ENCODE results near the gene RAB42. TPM values are rescaled to one million over a fixed set of nuclear protein-coding genes. Genes with fewer than 3 reads are reported as not detected.
"Not testable (repeated sequence)": the region's sequence is repeated elsewhere in the genome, so short reads cannot be mapped to it uniquely, and the experiment has no call there.

Gene RAB42
- 1 to 10 TPM in 5 of 8 experiments, under 1 TPM in 3; 0.36 to 1.9 (median 1.1) TPM for total RNA-seq

GRCh38 chr1:28591708-28592320 lies at the start of gene RAB42:
Gene RAB42 (plus strand): TSS chr1:28592265. CDS start chr1:28592512, 247 bp downstream.
- Histone ChIP-seq H3K27ac (no peak within 1 kb of the TSS), H3K4me1 (replicated peaks in 1 of 2) (peaks cover 4 to 6% of the 10 kb centered on the region in 2 donors), H3K4me3 (peak within 1 kb of the TSS; percentile 22 to 41 (median 36))
- in situ Hi-C loops (cut with MboI; ENCODE audit: low pct_unique_long_range_greater_than_20kb in 2 of 9, low sequenced_read_pairs in 9 of 9, unreplicated experiment in 9 of 9): loop anchor here in 1 of 9 experiments (25.0 kb wide), 1 partner anchor 230 kb away; the partner anchor contains the start of gene PHACTR4
- ATAC-seq (replicated peaks in 6 of 8): peak; percentile 4 to 53 (median 48)
- WGBS, 10 experiments: 46 to 90% (median 60%) methylated on average over 1 to 7 of the region's 13 CpGs; no CpG with 5 or more reads in 3 of the 10 experiments

GRCh38 chr1:28545246-28545628 lies 46.8 kb upstream of the RAB42 start:
- in situ Hi-C loops (cut with MboI; ENCODE audit: low pct_unique_long_range_greater_than_20kb in 2 of 9, low sequenced_read_pairs in 9 of 9, unreplicated experiment in 9 of 9): no loop called here
- Histone ChIP-seq H3K4me1 (replicated peaks in 1 of 2) (no peaks in the 10 kb centered on the region), H3K4me3 (no peak overlapping the region), H3K27ac (no peak overlapping the region)
- 71 to 100% (median 96%) methylated on average over 1 to 4 of the region's 4 CpGs; no CpG with 5 or more reads in 3 of the 10 experiments for WGBS, 10 experiments
- no peak for ATAC-seq (replicated peaks in 6 of 8)

- in situ Hi-C loops (cut with MboI; ENCODE audit: low pct_unique_long_range_greater_than_20kb in 2 of 9, low sequenced_read_pairs in 9 of 9, unreplicated experiment in 9 of 9): no loop called here
- H3K4me3 ChIP-seq: no peak overlapping the region
- 30 to 88% (median 76%) methylated on average over 1 to 3 of the region's 3 CpGs; no CpG with 5 or more reads in 2 of the 10 experiments for WGBS, 10 experiments
- ATAC-seq (replicated peaks in 6 of 8): no peak
- H3K27ac ChIP-seq: no peak overlapping the region
- H3K4me1 ChIP-seq (replicated peaks in 1 of 2): peaks cover 0 to 3% of the 10 kb centered on the region in 2 donors
Measured at GRCh38 chr1:28548318-28548717, 43.7 kb upstream of the RAB42 start.

GRCh38 chr1:28551381-28551780 lies 40.7 kb upstream of the RAB42 start:
- in situ Hi-C loops (cut with MboI; ENCODE audit: low pct_unique_long_range_greater_than_20kb in 2 of 9, low sequenced_read_pairs in 9 of 9, unreplicated experiment in 9 of 9): no loop called here
- Histone ChIP-seq H3K4me3 (no peak overlapping the region), H3K27ac (no peak overlapping the region), H3K4me1 (replicated peaks in 1 of 2) (peaks cover 5 to 8% of the 10 kb centered on the region in 2 donors)
- no peak for ATAC-seq (replicated peaks in 6 of 8)
- WGBS, 10 experiments: 60 to 100% (median 94%) methylated on average over 1 to 5 of the region's 6 CpGs; no CpG with 5 or more reads in 2 of the 10 experiments

GRCh38 chr1:28552758-28553663 lies 39.1 kb upstream of the RAB42 start, which contains the start of gene TRNAU1AP:
Gene TRNAU1AP (plus strand): TSS chr1:28553085. CDS start chr1:28553111, 26 bp downstream.
- ATAC-seq (replicated peaks in 6 of 8): peak; percentile 88 to 94 (median 92)
- H3K27ac ChIP-seq: peak within 1 kb of the TSS; percentile 71 to 83
- peaks cover 5 to 8% of the 10 kb centered on the region in 2 donors for H3K4me1 ChIP-seq (replicated peaks in 1 of 2)
- peak within 1 kb of the TSS; percentile 52 to 83 (median 67) for H3K4me3 ChIP-seq
- in situ Hi-C loops (cut with MboI; ENCODE audit: low pct_unique_long_range_greater_than_20kb in 2 of 9, low sequenced_read_pairs in 9 of 9, unreplicated experiment in 9 of 9): no loop called here
- 0 to 2% (median 0%) methylated on average over 1 to 41 of the region's 63 CpGs; no CpG with 5 or more reads in 3 of the 10 experiments for WGBS, 10 experiments

- no peak for ATAC-seq (replicated peaks in 6 of 8)
- H3K4me3 ChIP-seq: no peak overlapping the region
- no peaks in the 10 kb centered on the region for H3K4me1 ChIP-seq (replicated peaks in 1 of 2)
- H3K27ac ChIP-seq: no peak overlapping the region
- 50 to 100% (median 91%) methylated on average over 1 to 3 of the region's 3 CpGs; no CpG with 5 or more reads in 1 of the 10 experiments for WGBS, 10 experiments
- in situ Hi-C loops (cut with MboI; ENCODE audit: low pct_unique_long_range_greater_than_20kb in 2 of 9, low sequenced_read_pairs in 9 of 9, unreplicated experiment in 9 of 9): no loop called here
Measured at GRCh38 chr1:28560886-28561285, 31.2 kb upstream of the RAB42 start.

GRCh38 chr1:28564310-28564709 lies 27.8 kb upstream of the RAB42 start:
- Histone ChIP-seq H3K4me1 (replicated peaks in 1 of 2) (no peaks in the 10 kb centered on the region), H3K4me3 (no peak overlapping the region), H3K27ac (no peak overlapping the region)
- peak in 2 of 8 experiments; percentile 30 to 83 for ATAC-seq (replicated peaks in 6 of 8)
- in situ Hi-C loops (cut with MboI; ENCODE audit: low pct_unique_long_range_greater_than_20kb in 2 of 9, low sequenced_read_pairs in 9 of 9, unreplicated experiment in 9 of 9): no loop called here

- in situ Hi-C loops (cut with MboI; ENCODE audit: low pct_unique_long_range_greater_than_20kb in 2 of 9, low sequenced_read_pairs in 9 of 9, unreplicated experiment in 9 of 9): no loop called here
- WGBS, 10 experiments: 80 to 100% (median 96%) methylated on average over 1 to 7 of the region's 7 CpGs; no CpG with 5 or more reads in 3 of the 10 experiments
- ATAC-seq (replicated peaks in 6 of 8): no peak
Measured at GRCh38 chr1:28565040-28565439, 27.0 kb upstream of the RAB42 start.

GRCh38 chr1:28565726-28566125 lies 26.3 kb upstream of the RAB42 start:
- WGBS, 10 experiments: 89 to 100% (median 94%) methylated on average over 1 to 6 of the region's 6 CpGs; no CpG with 5 or more reads in 4 of the 10 experiments
- in situ Hi-C loops (cut with MboI; ENCODE audit: low pct_unique_long_range_greater_than_20kb in 2 of 9, low sequenced_read_pairs in 9 of 9, unreplicated experiment in 9 of 9): no loop called here
- Histone ChIP-seq H3K4me1 (replicated peaks in 1 of 2) (no peaks in the 10 kb centered on the region), H3K4me3 (no peak overlapping the region), H3K27ac (no peak overlapping the region)
- no peak for ATAC-seq (replicated peaks in 6 of 8)

More at GRCh38 chr1:28565040-28565439, 27.0 kb upstream of the RAB42 start:
- no peak overlapping the region for H3K4me3 ChIP-seq
- H3K4me1 ChIP-seq (replicated peaks in 1 of 2): no peaks in the 10 kb centered on the region
- H3K27ac ChIP-seq: no peak overlapping the region

GRCh38 chr1:28566931-28567330 lies 25.1 kb upstream of the RAB42 start:
- WGBS, 10 experiments: 83 to 100% (median 96%) methylated on average over 1 to 2 of the region's 2 CpGs; no CpG with 5 or more reads in 2 of the 10 experiments
- in situ Hi-C loops (cut with MboI; ENCODE audit: low pct_unique_long_range_greater_than_20kb in 2 of 9, low sequenced_read_pairs in 9 of 9, unreplicated experiment in 9 of 9): no loop called here
- H3K27ac ChIP-seq: no peak overlapping the region

GRCh38 chr1:28571911-28572310 lies 20.2 kb upstream of the RAB42 start:
- in situ Hi-C loops (cut with MboI; ENCODE audit: low pct_unique_long_range_greater_than_20kb in 2 of 9, low sequenced_read_pairs in 9 of 9, unreplicated experiment in 9 of 9): no loop called here
- WGBS, 10 experiments: 74 to 100% (median 82%) methylated on average over 1 to 3 of the region's 4 CpGs; no CpG with 5 or more reads in 4 of the 10 experiments

More at GRCh38 chr1:28566931-28567330, 25.1 kb upstream of the RAB42 start:
- no peaks in the 10 kb centered on the region for H3K4me1 ChIP-seq (replicated peaks in 1 of 2)
- H3K4me3 ChIP-seq: no peak overlapping the region
- ATAC-seq (replicated peaks in 6 of 8): no peak

GRCh38 chr1:28572891-28573290 lies 19.2 kb upstream of the RAB42 start:
- H3K4me3 ChIP-seq; H3K4me1 ChIP-seq (replicated peaks in 1 of 2); ATAC-seq (replicated peaks in 6 of 8); in situ Hi-C loops (cut with MboI; ENCODE audit: low pct_unique_long_range_greater_than_20kb in 2 of 9, low sequenced_read_pairs in 9 of 9, unreplicated experiment in 9 of 9); H3K27ac ChIP-seq: not testable (repeated sequence)
- 83 to 100% (median 92%) methylated on average over 2 to 12 of the region's 12 CpGs; no CpG with 5 or more reads in 1 of the 10 experiments for WGBS, 10 experiments

More at GRCh38 chr1:28571911-28572310, 20.2 kb upstream of the RAB42 start:
- ATAC-seq (replicated peaks in 6 of 8): no peak
- no peak overlapping the region for H3K27ac ChIP-seq
- H3K4me1 ChIP-seq (replicated peaks in 1 of 2): no peaks in the 10 kb centered on the region
- H3K4me3 ChIP-seq: no peak overlapping the region

- H3K4me3 ChIP-seq: no peak overlapping the region
Measured at GRCh38 chr1:28573564-28573963, 18.5 kb upstream of the RAB42 start.

More at GRCh38 chr1:28573564-28573963, 18.5 kb upstream of the RAB42 start:
- no peak for ATAC-seq (replicated peaks in 6 of 8)
- Histone ChIP-seq H3K27ac (no peak overlapping the region), H3K4me1 (replicated peaks in 1 of 2) (no peaks in the 10 kb centered on the region)
- in situ Hi-C loops (cut with MboI; ENCODE audit: low pct_unique_long_range_greater_than_20kb in 2 of 9, low sequenced_read_pairs in 9 of 9, unreplicated experiment in 9 of 9): no loop called here
- 93 to 100% (median 97%) methylated on average over 2 to 11 of the region's 11 CpGs; no CpG with 5 or more reads in 4 of the 10 experiments for whole genome bisulfite sequencing, 10 experiments

Data from motor neuron (in vitro differentiated cells).